HG03095 (cell line): Measurements from ENCODE around the gene PKHD1.
"Not testable (repeated sequence)": the region's sequence is repeated elsewhere in the genome, so short reads cannot be mapped to it uniquely, and the experiment has no call there.

Experiments
- ATAC-seq: cut with Tn5 transposase; IDR thresholded peaks from one replicate; pipeline ENCODE4 v1.9.1; 2021; ENCODE audit warnings: moderate library complexity; ENCODE audit not compliant: unreplicated experiment

Gene PKHD1

DNA sequence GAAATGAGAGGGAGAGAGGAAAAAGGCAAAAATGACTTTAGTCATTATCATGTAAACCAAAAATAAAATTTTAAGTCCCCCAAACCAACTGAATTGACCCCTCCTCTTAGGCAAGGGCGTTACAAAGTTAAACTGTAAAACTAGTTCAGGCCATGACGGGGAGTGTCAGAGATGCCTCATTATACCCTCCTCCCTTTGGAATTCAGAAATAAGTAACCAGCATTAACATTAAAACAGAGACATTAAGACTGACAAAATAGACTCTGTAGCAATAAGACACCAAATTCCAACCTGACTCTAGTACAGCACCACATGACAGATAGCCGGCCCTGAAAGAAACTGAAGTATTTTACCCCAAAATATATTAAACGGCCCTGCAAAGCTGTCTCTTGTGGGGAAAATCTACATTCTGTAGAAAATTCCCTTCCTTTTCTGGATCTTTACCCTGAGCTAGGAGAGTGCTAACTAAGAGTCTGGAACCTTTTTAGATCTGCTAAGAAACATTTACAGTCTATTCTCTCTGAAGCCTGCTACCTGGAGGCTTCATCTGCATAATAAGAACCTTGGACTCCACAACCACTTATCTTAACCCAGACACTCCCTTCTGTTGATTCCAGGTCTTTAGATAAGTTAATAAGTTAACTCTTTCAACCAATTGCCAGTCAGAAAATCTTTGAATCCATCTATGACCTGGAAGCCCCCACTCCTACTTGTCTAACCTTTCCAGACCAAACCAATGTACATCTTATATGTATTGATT is 150.7 kb downstream of the PKHD1 start:
- ATAC-seq: no peak

DNA sequence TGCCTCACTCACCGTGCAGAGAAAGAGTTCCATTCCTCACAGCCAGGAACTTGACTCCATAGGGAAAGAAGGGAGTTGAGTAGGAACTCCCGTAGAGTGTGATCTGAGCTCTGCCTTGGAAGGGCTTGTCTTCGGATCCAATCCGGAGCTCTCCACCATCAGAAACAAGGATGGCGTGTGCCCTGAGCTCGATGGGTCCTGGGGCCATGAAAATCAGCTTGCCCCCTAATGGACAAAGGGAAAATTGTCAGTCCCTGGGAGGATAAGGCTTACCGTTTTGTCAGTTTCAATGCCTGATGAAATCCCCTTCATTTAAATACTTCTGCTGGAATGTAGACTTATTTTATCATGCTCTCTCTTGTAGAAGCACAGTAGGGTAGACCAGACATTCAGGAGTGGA is 153.3 kb downstream of the PKHD1 start:
- no peak for ATAC-seq

DNA sequence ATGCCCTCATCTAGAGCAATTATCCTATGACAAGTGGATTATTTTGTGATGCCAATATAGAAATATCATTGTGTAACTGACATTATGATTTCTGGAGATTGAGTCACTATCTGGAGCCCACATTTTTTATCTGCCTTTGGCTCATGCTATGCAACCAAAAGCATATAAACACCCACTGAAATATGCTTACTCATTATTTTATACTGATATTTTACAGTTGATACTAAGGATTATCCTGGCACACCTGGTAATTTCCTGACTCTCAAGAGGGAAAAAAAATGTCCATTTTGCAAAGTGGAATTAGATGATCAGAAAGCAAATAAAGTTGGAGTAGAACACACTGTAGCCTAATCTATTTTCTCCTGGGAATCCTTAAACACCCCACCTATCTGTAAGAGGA is 154.5 kb downstream of the PKHD1 start:
- no peak for ATAC-seq

- no peak for ATAC-seq
These were observed 156.8 kb downstream of the PKHD1 start for GRCh38 chr6:51930602-51931001.

DNA sequence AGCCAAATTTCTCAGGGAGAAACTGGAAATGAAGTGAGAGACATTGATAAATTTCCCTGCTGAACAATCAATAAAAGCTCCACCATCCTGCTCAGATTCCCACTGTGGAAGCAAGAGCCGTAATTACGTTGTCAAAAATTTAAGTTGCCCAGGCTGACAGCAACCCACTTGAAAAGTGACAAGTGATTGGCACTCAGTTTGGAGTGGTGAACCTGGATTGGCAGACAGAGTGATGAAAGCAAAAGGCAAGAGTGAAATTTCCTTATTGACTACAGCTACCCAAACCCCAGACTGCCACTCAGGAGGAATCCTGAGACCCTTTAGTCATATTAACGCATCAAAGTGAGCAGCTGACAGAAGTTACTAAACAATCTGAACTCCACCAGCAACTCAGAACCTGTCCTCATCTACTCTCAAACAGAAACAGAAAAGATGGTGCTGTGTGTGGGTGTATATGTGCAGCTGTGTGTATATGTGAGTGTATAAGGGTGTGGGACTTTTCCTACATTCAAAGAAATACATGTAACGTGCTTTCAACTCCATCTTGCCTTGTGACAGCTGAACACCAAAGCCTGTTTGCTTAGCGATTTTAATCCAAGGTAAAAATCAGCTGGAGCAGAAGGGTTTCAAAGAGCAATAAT is 157.4 kb downstream of the PKHD1 start:
- no peak for ATAC-seq

DNA sequence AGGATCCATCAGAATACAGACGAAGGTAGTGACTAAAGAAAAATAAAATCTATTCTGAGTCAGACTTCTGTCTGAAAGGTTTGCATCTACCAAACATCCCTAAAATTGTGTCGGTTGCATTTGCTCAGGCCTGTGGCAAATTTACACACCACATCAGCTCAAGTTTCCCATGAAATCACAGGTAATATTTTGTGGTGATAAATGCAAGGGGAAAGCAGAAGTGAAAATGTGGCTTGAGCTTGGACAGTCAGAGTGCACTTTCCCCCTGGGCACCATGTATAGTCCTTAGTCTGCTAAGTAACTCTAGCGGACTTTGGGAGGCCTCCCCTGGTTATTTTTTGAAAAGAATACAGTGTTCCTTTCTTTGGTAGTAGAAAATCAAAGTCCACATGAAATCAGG is 159.1 kb downstream of the PKHD1 start:
- peak; percentile 70 for ATAC-seq

DNA sequence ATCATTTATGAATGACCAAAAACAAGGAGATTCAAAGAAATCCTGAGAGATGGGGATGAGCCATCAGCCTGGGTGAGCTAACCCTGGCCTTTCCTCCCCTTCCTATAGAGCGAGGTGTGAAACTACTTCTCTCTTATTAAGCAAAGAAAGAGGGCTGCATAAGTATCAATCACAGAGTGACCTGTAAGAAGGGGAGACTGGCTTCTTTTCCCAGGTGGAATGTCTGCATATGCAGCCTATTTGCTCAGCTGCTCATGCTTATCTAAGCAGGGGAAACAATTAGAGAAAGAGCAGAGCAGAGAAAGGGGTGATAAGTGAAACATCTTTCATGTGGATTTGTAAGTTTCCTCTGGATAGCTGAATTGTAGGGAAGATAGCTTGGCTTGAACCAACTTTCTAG is 160.0 kb downstream of the PKHD1 start:
- ATAC-seq: no peak

GRCh38 chr6:51926125-51926524 is 161.3 kb downstream of the PKHD1 start:
- no peak for ATAC-seq

DNA sequence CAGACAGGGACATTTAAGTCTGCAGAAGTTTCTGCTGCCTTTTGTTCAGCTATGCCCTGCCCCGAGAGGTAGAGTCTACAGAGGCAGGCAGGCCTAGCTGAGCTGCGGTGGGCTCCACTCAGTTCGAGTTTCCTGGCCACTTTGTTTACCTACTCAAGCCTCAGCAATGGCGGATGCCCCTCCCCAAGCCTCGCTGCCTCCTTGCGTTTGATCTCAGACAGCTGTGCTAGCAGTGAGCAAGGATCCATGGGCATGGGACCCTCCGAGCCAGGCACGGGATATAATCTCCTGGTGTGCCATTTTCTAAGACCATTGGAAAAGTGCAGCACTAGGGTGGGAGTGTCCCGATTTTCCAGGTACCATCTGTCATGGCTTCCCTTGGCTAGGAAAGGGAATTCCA is 164.9 kb downstream of the PKHD1 start:
- ATAC-seq: not testable (repeated sequence)

GRCh38 chr6:51918347-51918746 is 169.1 kb downstream of the PKHD1 start:
- ATAC-seq: not testable (repeated sequence)

DNA sequence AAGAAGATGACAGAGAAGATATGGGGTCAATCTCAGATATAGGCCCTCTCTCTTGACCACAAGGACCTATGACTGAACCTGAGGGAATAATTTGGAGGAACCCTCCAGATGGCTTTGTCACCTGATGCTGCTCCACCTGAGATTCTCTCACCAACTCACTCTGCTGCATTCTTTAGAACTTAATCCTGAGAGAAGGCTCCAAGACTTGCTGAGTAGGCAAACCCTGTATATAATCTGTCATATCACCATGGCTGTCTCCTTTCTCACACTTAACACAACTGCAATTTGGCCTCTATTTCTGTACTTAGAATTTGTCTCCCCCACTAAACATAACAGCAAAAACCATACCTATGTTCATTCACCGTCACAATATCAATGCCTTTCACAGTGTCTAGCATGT is 172.3 kb downstream of the PKHD1 start:
- ATAC-seq: no peak

DNA sequence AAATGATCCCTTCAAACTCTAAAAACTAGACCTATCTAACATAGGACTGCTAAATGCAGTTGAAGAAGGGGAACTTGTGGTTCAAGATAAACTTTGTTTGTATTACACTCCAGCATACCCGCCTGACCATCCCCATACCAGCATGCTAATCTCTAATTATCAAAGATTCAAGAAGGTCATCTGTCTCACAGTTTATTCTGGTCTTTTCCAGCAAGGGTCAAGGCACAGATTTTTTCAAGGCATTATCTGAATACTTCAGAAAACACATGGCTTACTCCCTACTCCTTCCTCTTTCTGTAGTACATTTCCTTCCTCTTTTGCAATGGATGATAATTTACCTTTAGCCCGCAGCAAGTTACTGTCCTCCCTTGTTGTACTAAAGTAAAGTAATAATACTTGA is 174.1 kb downstream of the PKHD1 start:
- no peak for ATAC-seq

GRCh38 chr6:51910851-51911250 is 176.6 kb downstream of the PKHD1 start:
- no peak for ATAC-seq

GRCh38 chr6:51908243-51908642 is 179.2 kb downstream of the PKHD1 start:
- no peak for ATAC-seq

GRCh38 chr6:51901766-51902764 is 185.3 kb downstream of the PKHD1 start:
- ATAC-seq: no peak

GRCh38 chr6:51893366-51893765 is 194.0 kb downstream of the PKHD1 start:
- no peak for ATAC-seq

DNA sequence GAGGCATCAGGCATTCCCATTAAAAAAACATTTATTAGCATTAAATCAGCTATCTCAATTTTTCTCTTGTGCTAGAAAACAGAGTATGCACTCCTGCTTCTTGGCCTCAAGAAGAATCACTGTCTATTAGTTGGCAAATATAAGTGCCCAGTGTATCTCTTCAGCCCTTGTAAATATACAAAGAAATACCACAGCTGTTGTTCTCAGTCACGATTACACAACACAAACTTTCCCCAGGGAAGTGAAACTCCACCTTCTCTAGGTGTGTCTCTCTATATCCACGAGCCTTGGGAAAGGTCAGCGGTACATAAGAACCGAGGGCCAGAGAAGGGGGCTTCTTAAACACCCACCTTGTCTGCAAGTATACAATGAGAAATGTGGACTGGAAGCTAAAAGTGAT is 194.7 kb downstream of the PKHD1 start:
- ATAC-seq: no peak

DNA sequence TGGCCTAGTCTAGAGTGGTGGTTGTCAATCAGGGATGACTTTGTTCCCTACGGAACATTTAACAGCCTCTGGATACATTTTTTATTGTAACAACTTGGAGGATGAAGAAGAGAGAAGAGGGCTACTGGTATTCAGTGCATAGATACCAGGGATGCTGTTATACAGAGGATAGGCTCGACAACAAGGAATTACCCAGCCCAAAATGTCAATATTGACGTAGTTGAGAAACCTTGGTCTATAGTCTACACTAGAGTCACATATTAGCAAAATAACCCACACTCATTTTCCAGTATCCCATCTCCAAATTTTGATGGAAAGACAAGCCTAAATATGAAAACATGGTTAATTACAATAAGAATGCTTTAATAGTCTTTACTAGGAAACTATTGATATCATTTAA is 195.1 kb downstream of the PKHD1 start:
- ATAC-seq: no peak

DNA sequence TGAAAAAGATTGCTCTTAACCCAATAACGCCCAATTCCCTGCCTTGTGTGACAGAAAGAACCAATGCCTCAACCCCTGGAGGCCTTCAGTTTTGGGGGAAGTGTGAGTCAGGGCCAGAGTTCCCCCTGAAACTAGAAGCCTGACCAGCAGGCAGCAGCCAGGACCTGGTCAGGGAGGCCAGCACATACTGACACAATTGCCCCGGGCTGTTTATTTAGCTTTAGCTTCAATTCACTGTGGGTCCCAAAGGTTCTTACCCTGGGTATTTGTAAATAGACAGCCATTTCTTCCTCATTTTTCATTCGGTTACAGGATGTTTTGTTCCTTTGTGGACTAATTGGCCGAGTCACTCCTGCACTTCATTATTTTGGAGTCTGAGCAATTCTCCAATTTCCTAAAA is 195.6 kb downstream of the PKHD1 start:
- no peak for ATAC-seq

GRCh38 chr6:51887859-51888258 is 199.6 kb downstream of the PKHD1 start:
- ATAC-seq: no peak

DNA sequence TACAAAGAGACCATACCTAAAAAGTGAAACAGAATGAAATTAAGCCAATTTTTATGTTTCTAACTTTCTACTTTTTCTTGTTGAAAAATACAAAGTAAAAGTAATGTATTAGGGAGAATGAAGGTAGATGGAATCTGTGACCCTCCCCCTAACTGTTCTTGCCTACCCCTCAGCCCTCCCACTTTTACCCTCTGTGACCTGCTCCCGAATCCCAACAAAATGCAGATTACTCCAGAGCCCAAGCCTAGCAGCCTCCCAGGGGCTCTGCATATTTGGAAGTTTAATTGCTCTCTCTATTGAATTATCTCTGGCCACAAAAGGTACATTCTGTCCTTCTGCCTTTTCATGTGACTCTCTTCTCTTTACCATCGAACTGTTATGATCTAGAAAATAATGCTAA is 201.5 kb downstream of the PKHD1 start:
- no peak for ATAC-seq
